ENCODE results near the gene GPR82.

DNA sequence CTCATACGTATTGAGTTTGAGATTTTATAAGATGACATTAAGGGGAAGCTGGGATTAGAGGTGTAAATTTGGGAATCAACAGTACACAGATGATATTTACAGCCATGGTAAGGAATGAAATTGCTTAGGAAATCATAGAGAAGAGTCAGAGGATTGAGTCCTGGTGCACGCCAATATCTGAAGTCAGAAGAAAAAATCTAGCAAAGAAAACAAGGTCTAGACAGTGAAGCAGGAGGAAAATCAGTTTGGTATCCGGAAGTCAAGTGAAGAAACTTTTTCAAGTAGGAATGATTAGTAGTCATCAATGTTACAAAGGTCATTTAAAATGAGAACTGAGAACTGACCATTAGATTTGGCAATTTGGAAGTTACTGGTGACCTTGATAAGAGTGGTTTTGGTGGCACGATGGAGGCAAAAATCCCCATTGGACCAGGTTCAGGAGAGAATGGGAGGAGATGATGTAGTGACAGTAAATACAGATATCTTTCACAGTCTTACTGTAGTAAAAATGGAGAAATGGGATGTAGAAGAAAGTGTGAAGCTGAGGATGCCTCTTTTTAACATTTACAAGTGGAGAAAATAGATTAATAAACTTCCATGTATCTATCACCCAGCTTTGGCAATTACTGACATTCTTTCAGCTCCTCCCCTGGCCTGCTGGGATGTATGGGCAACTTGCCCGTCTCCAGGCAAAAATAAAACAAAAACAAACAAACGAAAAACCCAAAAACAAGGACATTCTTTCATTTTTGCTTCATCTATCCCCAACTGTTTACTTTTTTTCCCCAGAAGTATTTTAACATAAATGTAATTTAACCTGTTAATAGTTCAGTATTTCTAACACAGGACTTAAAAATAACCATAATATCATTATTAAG is 46.6 kb upstream of the GPR82 start:
- no peak for TF ChIP-seq CTCF (IDR thresholded peaks at IDR 0.05; ENCODE audit: low read depth, low read length, poor library complexity, severe bottlenecking)
- TF ChIP-seq EZH2phosphoT487 (IDR thresholded peaks at IDR 0.05; ENCODE audit: borderline replicate concordance, low read length): no peak

Measured in DOHH2 (cell line).